Brain microvascular endothelial cell (primary cell): ENCODE measurements around the gene PDGFC.

Experiments used
- DNase-seq: peaks from one replicate; pipeline ENCODE4 v3.0.0-alpha.2; 2020
- H3K27ac ChIP-seq: fragments of 250-450 bp; sonication (Bioruptor Pico); 2 replicates; pipeline ENCODE4 v1.5.1; 2020; ENCODE audit warnings: mild to moderate bottlenecking, moderate library complexity
- H3K27me3 ChIP-seq: fragments of 250-450 bp; sonication (Bioruptor Pico); replicated peaks from 2 replicates; pipeline ENCODE4 v1.5.1; 2020; ENCODE audit warnings: mild to moderate bottlenecking
- H3K36me3 ChIP-seq: fragments of 250-450 bp; sonication (Bioruptor Pico); replicated peaks from 2 replicates; pipeline ENCODE4 v1.5.1; 2020; ENCODE audit warnings: mild to moderate bottlenecking
- H3K4me3 ChIP-seq: 2 replicates; pipeline ENCODE4 v1.5.1; 2011; ENCODE audit warnings: low read depth, mild to moderate bottlenecking, control low read depth, low read length, moderate library complexity
- CTCF ChIP-seq: IDR thresholded peaks from 2 replicates; pipeline ENCODE4 v1.5.1; 2011; ENCODE audit warnings: low read depth, mild to moderate bottlenecking, moderate library complexity, low read length, control low read depth, inconsistent platforms; ENCODE audit errors: missing control alignments
- in situ Hi-C: cut with HindIII; loops from 2 replicates; pipeline ENCODE4 v1.10.0; 2017; ENCODE audit warnings: low sequenced_read_pairs, low pct_ligation_motif_present

The PDGFC gene

DNA sequence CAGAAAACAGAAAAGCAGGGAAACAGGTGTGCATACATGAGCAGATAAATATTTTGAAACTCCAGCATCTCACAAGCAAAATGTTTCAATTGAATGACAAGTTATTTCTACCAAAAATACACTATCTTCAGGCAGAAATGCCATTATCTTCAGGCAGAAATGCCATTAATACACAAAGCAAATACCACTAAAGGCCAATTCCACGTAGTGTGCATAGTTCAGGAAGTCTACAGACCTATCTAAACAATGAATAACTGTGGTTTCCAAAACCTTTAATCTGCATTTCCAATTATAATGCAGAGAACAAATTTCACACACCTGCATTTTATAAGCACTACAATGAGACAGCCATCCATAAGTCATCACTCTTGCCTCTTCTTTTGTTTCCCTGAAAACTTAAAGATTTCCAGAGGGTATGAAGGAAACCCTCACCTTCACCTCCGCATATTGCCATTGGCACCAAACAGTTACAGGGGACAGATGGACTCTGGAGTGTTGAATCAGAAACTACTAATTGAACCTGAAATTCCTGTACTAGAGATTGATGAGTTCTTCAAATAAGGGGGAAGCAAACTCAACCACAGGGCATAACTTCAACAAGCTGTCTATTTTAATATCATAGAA is 179.0 kb downstream of the PDGFC start:
- TF ChIP-seq CTCF, result no peak
- Histone ChIP-seq H3K36me3 (no peaks in the 10 kb centered on the region), H3K4me3 (no peak overlapping the region), H3K27me3 (no peaks in the 10 kb centered on the region), H3K27ac (no peak overlapping the region)
- in situ Hi-C loops, result loop anchor here (25.0 kb wide), 1 partner anchor 170 kb away; the partner anchor contains the start of gene PDGFC
- no peak for DNase-seq

GRCh38 chr4:156790866-156791265 is 180.7 kb downstream of the PDGFC start:
- Histone ChIP-seq H3K4me3 (no peak overlapping the region), H3K36me3 (no peaks in the 10 kb centered on the region), H3K27me3 (no peaks in the 10 kb centered on the region), H3K27ac (no peak overlapping the region)
- in situ Hi-C loops, result loop anchor here (25.0 kb wide), 1 partner anchor 171 kb away; the partner anchor contains the start of gene PDGFC
- no peak for TF ChIP-seq CTCF
- peak; percentile 59 for DNase-seq

DNA sequence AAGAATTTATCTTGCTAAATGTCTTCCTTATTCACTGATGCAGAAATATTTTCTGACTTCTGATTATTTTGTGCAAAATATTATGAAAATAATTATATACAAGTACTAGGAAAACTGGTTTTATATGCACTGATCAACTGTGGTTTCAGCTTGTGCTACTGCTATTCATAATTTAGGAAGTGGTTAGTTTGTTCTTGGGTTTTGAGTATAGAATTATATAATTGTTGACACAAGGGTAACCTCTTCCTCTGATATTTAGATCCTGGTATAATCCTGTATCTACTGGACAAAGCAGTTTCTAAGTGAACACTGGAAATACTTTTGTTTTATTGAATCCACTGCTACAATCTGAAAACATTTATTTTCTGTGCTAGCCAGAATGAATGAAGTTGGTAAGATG is 182.8 kb downstream of the PDGFC start:
- no peak for TF ChIP-seq CTCF
- no peak for DNase-seq
- H3K36me3 ChIP-seq, result no peaks in the 10 kb centered on the region
- no peak overlapping the region for H3K4me3 ChIP-seq
- no peak overlapping the region for H3K27ac ChIP-seq
- H3K27me3 ChIP-seq, result no peaks in the 10 kb centered on the region
- in situ Hi-C loops, result loop anchor here (25.0 kb wide), 1 partner anchor 174 kb away; the partner anchor contains the start of gene PDGFC

- in situ Hi-C loops, result loop anchor here (25.0 kb wide), 1 partner anchor 176 kb away; the partner anchor contains the start of gene PDGFC
- DNase-seq, result no peak
These were observed 184.9 kb downstream of the PDGFC start for GRCh38 chr4:156786713-156787112.

GRCh38 chr4:156784970-156785369 is 186.6 kb downstream of the PDGFC start:
- in situ Hi-C loops, result loop anchor here (25.0 kb wide), 1 partner anchor 177 kb away; the partner anchor contains the start of gene PDGFC
- DNase-seq, result no peak
- no peak for TF ChIP-seq CTCF

More at GRCh38 chr4:156786713-156787112, 184.9 kb downstream of the PDGFC start:
- H3K27me3 ChIP-seq, result no peaks in the 10 kb centered on the region
- H3K27ac ChIP-seq, result no peak overlapping the region
- no peak for TF ChIP-seq CTCF
- H3K36me3 ChIP-seq, result no peaks in the 10 kb centered on the region
- H3K4me3 ChIP-seq, result no peak overlapping the region

GRCh38 chr4:156783966-156784365 is 187.6 kb downstream of the PDGFC start:
- Histone ChIP-seq H3K36me3 (no peaks in the 10 kb centered on the region), H3K27me3 (no peaks in the 10 kb centered on the region), H3K4me3 (no peak overlapping the region), H3K27ac (no peak overlapping the region)
- DNase-seq, result no peak
- in situ Hi-C loops, result loop anchor here (25.0 kb wide), 1 partner anchor 178 kb away; the partner anchor contains the start of gene PDGFC
- TF ChIP-seq CTCF, result no peak

More at GRCh38 chr4:156784970-156785369, 186.6 kb downstream of the PDGFC start:
- Histone ChIP-seq H3K27ac (no peak overlapping the region), H3K27me3 (no peaks in the 10 kb centered on the region), H3K4me3 (no peak overlapping the region), H3K36me3 (no peaks in the 10 kb centered on the region)
